22Rv1 (cell line): Measurements from ENCODE around the gene NFU1.

ENCODE experiments used
- ZFX ChIP-seq: fragments of 450-650 bp; IDR thresholded peaks from 2 replicates; pipeline ENCODE4 v1.6.1; 2017; ENCODE audit warnings: antibody characterized with exemption, borderline replicate concordance
- TF ChIP-seq, protein P1 (sequence below): fragments of 450-650 bp; IDR thresholded peaks from 2 replicates; pipeline ENCODE4 v1.5.1; 2017; ENCODE audit warnings: mild to moderate bottlenecking

DNA sequence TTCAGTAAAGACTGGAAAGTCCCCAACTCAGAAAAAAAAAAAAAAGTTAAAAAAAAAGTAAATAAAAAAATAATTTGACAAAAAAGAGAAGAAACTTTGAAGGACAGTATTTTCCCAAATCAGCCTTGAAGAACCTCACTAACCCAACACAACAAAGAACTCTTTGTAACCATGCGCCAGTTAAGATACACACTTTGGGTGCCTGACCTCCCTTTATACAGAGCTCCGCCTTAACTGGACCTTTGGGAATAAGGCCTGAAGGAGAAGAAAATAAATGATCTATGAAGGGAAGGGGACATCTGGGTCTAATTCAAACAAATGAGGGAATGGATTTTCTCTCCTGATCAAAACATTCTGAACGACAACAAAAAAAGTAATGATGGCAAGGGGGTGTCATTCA lies 48.0 kb downstream of the NFU1 start:
- TF ChIP-seq, protein P1, sequence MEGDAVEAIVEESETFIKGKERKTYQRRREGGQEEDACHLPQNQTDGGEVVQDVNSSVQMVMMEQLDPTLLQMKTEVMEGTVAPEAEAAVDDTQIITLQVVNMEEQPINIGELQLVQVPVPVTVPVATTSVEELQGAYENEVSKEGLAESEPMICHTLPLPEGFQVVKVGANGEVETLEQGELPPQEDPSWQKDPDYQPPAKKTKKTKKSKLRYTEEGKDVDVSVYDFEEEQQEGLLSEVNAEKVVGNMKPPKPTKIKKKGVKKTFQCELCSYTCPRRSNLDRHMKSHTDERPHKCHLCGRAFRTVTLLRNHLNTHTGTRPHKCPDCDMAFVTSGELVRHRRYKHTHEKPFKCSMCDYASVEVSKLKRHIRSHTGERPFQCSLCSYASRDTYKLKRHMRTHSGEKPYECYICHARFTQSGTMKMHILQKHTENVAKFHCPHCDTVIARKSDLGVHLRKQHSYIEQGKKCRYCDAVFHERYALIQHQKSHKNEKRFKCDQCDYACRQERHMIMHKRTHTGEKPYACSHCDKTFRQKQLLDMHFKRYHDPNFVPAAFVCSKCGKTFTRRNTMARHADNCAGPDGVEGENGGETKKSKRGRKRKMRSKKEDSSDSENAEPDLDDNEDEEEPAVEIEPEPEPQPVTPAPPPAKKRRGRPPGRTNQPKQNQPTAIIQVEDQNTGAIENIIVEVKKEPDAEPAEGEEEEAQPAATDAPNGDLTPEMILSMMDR, result no peak
- TF ChIP-seq ZFX, result no peak
